ENCODE data around the gene DNASE1L1. TPM values are rescaled to one million over a fixed set of nuclear protein-coding genes. Genes with fewer than 3 reads are reported as not detected.

DNASE1L1 gene
- polyA plus RNA-seq, 1 experiment = 25.7 TPM

GRCh38 chrX:154380787-154381186, 28.3 kb downstream of the DNASE1L1 start:
- POLR2A ChIA-PET = interaction anchor here (1.0 kb wide), 1 partner anchor 10 kb away, joined by 5 read pairs; no protein-coding TSS in a partner anchor
- H3K4me3 ChIP-seq (ENCODE audit: low read depth, low read length) = peak overlapping the region; percentile 63
- CTCF ChIA-PET = no interaction called here
- H3K9me3 ChIP-seq (ENCODE audit: control insufficient read depth, insufficient read depth, low read length) = no peaks in the 10 kb centered on the region
- H3K27ac ChIP-seq (ENCODE audit: low read depth, low read length) = no peak overlapping the region
- DNase-seq (ENCODE audit: low read depth, low spot score) = no peak
- TF ChIP-seq, protein P1, sequence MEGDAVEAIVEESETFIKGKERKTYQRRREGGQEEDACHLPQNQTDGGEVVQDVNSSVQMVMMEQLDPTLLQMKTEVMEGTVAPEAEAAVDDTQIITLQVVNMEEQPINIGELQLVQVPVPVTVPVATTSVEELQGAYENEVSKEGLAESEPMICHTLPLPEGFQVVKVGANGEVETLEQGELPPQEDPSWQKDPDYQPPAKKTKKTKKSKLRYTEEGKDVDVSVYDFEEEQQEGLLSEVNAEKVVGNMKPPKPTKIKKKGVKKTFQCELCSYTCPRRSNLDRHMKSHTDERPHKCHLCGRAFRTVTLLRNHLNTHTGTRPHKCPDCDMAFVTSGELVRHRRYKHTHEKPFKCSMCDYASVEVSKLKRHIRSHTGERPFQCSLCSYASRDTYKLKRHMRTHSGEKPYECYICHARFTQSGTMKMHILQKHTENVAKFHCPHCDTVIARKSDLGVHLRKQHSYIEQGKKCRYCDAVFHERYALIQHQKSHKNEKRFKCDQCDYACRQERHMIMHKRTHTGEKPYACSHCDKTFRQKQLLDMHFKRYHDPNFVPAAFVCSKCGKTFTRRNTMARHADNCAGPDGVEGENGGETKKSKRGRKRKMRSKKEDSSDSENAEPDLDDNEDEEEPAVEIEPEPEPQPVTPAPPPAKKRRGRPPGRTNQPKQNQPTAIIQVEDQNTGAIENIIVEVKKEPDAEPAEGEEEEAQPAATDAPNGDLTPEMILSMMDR (IDR thresholded peaks at IDR 0.05; ENCODE audit: low read depth, low read length) = no peak
- H3K27me3 ChIP-seq (ENCODE audit: control insufficient read depth, insufficient read depth, low read length) = no peaks in the 10 kb centered on the region

GRCh38 chrX:154380153-154380552, 28.9 kb downstream of the DNASE1L1 start:
- Histone ChIP-seq H3K27ac (ENCODE audit: low read depth, low read length) (peak overlapping the region; percentile 11), H3K9me3 (ENCODE audit: control insufficient read depth, insufficient read depth, low read length) (no peaks in the 10 kb centered on the region), H3K27me3 (ENCODE audit: control insufficient read depth, insufficient read depth, low read length) (no peaks in the 10 kb centered on the region), H3K4me3 (ENCODE audit: low read depth, low read length) (peak overlapping the region; percentile 63)
- ChIA-PET CTCF (no interaction called here), POLR2A (interaction anchor here (1.0 to 1.5 kb wide), 2 partner anchors 9 to 10 kb away, joined by 5 to 16 read pairs; no protein-coding TSS in a partner anchor)
- TF ChIP-seq, protein P1 (IDR thresholded peaks at IDR 0.05; ENCODE audit: low read depth, low read length) = no peak
- no peak for DNase-seq (ENCODE audit: low read depth, low spot score)

GRCh38 chrX:154379569-154379951, 29.5 kb downstream of the DNASE1L1 start:
- ChIA-PET POLR2A (interaction anchor here (1.5 kb wide), 1 partner anchor 10 kb away, joined by 16 read pairs; no protein-coding TSS in a partner anchor), CTCF (no interaction called here)
- peak overlapping the region; percentile 63 for H3K4me3 ChIP-seq (ENCODE audit: low read depth, low read length)
- H3K27me3 ChIP-seq (ENCODE audit: control insufficient read depth, insufficient read depth, low read length) = no peaks in the 10 kb centered on the region
- no peaks in the 10 kb centered on the region for H3K9me3 ChIP-seq (ENCODE audit: control insufficient read depth, insufficient read depth, low read length)
- TF ChIP-seq, protein P1 (IDR thresholded peaks at IDR 0.05; ENCODE audit: low read depth, low read length) = no peak
- no peak for DNase-seq (ENCODE audit: low read depth, low spot score)
- peak overlapping the region; percentile 86 for H3K27ac ChIP-seq (ENCODE audit: low read depth, low read length)

- Histone ChIP-seq H3K27ac (ENCODE audit: low read depth, low read length) (peak within 1 kb of the TSS; percentile 86), H3K4me3 (ENCODE audit: low read depth, low read length) (peak within 1 kb of the TSS; percentile 63), H3K27me3 (ENCODE audit: control insufficient read depth, insufficient read depth, low read length) (no peaks in the 10 kb centered on the region), H3K9me3 (ENCODE audit: control insufficient read depth, insufficient read depth, low read length) (no peaks in the 10 kb centered on the region)
- TF ChIP-seq, protein P1 (IDR thresholded peaks at IDR 0.05; ENCODE audit: low read depth, low read length) = no peak
- ChIA-PET POLR2A (interaction anchor here (0.6 to 1.5 kb wide), 2 partner anchors 9 to 66 kb away, joined by 4 to 16 read pairs; no protein-coding TSS in a partner anchor), CTCF (no interaction called here)
- DNase-seq (ENCODE audit: low read depth, low spot score) = peak; percentile 95
Measured at GRCh38 chrX:154378799-154379568, 30.1 kb downstream of the DNASE1L1 start, which contains the start of gene EMD. Gene EMD, plus strand, starts transcription at chrX:154379295. Its CDS starts 190 bp downstream, at chrX:154379485.

Data from AG04450 (cell line).